ENCODE data around the gene KAT7.

GRCh38 chr17:49875685-49876084, 87.2 kb downstream of the KAT7 start:
- no peak for TF ChIP-seq POLR2A (IDR thresholded peaks at IDR 0.05)
- no peak for TF ChIP-seq CTCF (IDR thresholded peaks at IDR 0.05)

Data from lower leg skin (tissue), 3 donors.